ENCODE data around the gene VCAN. TPM values are rescaled to one million over a fixed set of nuclear protein-coding genes. Genes with fewer than 3 reads are reported as not detected.

Gene VCAN
- 278 and 379 TPM in 2 replicates for total RNA-seq

GRCh38 chr5:83471405-83472212 is at the start of gene VCAN:
Gene VCAN (plus strand): TSS chr5:83471744. CDS start chr5:83483519, 11,775 bp downstream.

Other genes starting within 250 kb of the VCAN start
- gene HAPLN1, start 249.1 kb downstream of the VCAN start, total RNA-seq: not detected in 2 replicates

All from subcutaneous preadipocyte (primary cell).